MM.1S (cell line): ENCODE results near the gene BRINP1.

Source experiments
- EZH2 ChIP-seq: fragments of 300-600 bp; sonication (generic); optimal IDR thresholded peaks from 2 replicates; pipeline ENCODE3; 2017; ENCODE audit warnings: low read depth, mild to moderate bottlenecking, antibody characterized with exemption, low read length, mixed read lengths
- EZH2phosphoT487 ChIP-seq: fragments of 300-600 bp; sonication (generic); IDR thresholded peaks from 2 replicates; pipeline ENCODE4 v1.6.1; 2018; ENCODE audit warnings: antibody characterized with exemption, low read length
- TF ChIP-seq, protein P1 (sequence below): fragments of 300-600 bp; sonication (generic); IDR thresholded peaks from 2 replicates; pipeline ENCODE4 v1.5.1; 2016; ENCODE audit warnings: antibody characterized with exemption, low read length, mixed read lengths

DNA sequence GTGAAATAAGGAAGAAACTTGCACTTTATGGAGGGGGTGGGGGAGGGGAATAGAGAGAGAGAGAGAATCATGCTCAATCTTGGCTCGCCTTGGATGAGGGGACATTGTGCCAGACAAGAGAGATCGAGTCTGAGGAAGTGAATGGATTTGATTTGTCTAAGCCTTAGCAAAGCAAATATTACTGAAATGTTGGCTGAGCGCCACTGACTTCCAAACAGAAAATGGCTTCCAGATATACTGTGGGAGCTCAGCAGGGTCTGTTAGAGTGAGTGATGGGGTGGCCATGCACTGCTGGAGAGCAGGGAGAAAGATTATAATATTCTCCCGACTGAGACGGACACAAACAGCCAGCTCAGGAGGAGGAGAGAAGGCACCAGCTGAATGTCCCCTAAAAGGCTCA is 34.5 kb downstream of the BRINP1 start:
- TF ChIP-seq, protein P1, sequence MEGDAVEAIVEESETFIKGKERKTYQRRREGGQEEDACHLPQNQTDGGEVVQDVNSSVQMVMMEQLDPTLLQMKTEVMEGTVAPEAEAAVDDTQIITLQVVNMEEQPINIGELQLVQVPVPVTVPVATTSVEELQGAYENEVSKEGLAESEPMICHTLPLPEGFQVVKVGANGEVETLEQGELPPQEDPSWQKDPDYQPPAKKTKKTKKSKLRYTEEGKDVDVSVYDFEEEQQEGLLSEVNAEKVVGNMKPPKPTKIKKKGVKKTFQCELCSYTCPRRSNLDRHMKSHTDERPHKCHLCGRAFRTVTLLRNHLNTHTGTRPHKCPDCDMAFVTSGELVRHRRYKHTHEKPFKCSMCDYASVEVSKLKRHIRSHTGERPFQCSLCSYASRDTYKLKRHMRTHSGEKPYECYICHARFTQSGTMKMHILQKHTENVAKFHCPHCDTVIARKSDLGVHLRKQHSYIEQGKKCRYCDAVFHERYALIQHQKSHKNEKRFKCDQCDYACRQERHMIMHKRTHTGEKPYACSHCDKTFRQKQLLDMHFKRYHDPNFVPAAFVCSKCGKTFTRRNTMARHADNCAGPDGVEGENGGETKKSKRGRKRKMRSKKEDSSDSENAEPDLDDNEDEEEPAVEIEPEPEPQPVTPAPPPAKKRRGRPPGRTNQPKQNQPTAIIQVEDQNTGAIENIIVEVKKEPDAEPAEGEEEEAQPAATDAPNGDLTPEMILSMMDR, result no peak
- no peak for TF ChIP-seq EZH2
- no peak for TF ChIP-seq EZH2phosphoT487
